D341Med (cell line): ENCODE results near the gene GRB2.
"Not testable (repeated sequence)": the region's sequence is repeated elsewhere in the genome, so short reads cannot be mapped to it uniquely, and the experiment has no call there.

Experiments used
- DNase-seq: peaks from one replicate; pipeline ENCODE4 v3.0.0; 2012; ENCODE audit warnings: low spot score

GRB2 gene

DNA sequence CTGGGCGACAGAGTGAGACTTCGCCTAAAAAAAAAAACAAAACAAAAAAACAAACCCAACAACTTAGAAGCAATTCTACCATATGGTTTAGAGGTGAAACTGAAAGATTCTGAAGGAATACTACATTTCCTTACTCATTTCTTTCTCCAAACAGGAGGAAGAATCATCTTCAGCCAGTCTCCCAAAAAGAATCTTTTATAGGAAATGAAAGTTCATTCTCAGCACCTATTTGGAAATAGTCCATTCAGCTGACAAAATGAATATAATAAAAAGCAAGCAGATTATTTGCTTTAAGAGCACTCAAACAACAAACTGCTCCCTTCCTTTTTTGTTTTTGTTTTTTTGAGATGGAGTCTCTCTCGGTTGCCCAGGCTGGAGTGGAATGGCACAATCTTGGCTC is 17.7 kb downstream of the GRB2 start:
- no peak for DNase-seq

- DNase-seq = no peak
These were observed 19.0 kb downstream of the GRB2 start for GRCh38 chr17:75386430-75386829.

GRCh38 chr17:75384751-75385150 is 20.7 kb downstream of the GRB2 start:
- no peak for DNase-seq

DNA sequence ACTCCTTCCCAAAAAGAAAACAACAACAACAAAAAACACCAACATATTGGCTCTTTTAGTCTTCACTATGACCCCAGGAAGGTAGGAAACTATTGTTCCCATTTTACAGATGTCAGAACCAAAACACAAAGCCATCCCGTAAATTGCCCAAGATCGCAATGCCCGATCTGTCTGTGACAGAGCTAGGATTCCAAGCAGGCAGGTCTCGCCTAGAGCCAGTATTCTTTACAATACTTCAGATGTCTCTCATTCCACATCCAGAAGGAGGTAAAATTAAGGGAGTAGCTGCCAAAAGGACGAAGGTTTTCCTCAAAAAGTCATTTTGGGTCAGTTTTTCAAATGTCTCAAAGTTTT is 21.7 kb downstream of the GRB2 start:
- DNase-seq = no peak

DNA sequence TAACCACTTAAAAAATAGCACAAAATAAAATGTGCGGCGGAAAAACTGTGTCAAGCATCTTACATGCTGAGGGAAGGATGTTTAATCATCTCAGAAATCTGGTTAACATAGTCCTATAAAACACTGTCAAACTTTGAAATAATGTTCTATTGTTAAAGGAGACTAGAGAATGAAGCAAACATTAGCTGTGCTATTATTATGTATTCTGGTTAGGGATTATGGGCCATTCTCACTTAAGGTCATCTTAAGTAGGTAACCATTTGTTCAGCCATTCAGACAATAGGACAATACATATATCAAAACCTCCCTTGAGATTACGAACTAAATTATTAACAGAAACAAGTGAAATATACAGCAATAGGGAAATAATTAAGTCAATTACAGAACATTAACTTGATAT is 24.7 kb downstream of the GRB2 start:
- DNase-seq = no peak

GRCh38 chr17:75380315-75380714 is 25.2 kb downstream of the GRB2 start:
- no peak for DNase-seq

DNA sequence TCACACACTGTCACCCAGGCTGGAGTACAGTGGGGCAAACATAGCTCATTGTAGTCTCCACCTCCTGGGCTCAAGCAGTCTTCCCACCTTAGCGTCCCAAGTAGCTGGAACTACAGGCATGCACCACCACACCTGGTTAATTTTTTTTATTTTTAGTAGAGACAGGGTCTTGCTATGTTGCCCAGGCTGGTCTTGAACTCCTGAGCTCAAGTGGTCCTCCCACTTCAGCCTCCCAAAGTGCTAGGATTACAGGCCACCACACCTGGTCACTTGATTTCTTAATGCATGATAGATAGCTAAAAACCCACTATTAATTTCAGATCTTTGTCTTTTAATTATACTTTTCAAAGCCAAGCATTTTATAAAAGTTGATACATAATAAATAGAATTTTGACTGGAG is 26.1 kb downstream of the GRB2 start:
- DNase-seq = not testable (repeated sequence)

DNA sequence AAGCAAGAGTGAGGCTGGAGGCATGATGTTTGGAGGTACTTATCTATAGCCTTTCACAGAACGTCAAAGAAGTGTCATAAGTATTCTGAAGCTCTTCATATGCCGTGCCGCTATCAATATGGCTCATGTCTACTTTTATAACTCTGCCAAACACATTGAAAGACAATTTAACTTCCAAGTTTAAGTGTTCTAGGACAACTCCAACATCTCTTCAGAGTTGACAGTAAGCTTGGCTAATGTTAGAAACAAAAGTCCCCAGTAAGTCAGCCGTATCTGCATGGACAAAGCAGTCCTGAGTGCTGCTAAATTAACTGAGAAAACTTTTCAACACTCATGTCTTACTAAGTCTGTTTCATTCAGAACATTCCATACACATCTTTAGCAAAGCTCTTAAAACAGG is 32.2 kb downstream of the GRB2 start:
- no peak for DNase-seq

- no peak for DNase-seq
These were observed 33.5 kb downstream of the GRB2 start for GRCh38 chr17:75371981-75372380.

DNA sequence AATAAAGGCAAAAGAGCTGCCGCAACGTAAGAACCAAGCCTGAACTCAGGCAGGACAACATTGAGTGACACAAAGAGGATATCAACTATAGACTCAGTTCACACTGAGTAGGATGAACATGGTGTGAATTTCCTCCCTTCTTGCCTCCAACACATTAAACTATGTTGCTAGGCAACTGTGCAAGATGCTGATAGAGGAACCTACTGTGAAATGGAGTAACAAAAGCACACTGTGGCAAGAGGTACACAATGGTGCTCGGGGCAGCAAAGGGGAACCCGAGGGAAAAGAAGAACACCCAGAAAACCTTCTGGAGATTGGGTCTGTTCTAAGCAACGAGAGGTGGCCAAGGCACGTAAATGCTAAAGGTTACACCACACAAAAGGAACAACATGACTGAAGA is 34.1 kb downstream of the GRB2 start:
- DNase-seq = no peak

DNA sequence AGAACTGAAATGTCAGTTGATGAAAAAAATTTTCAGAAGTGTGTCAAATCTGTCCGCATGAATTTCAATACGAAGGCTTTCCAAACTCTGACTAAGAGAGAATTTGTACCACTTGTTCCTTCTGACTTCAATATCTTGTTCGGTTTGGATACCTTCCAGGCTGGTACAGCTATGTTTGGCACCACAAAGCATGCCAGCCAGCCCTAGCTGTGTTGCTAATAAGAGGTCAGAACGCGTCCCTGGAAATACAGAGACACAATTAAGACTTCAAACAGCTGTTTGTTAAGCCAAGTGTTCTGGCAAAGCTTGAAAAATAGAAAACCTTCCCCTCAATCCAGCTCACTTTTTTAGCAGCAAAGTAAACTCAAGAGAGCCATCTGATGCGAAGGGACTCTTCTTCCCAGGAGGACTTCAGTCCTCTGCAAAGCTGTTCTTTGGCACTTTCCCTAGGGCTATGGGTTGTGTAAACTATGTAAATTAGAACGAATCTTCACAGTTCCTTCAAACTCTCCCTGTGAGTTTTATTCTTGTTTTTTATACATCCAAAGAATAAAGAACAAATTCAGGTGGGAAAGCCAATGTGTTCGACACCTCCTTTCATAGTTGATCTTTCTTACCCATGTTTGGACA is 35.1 kb downstream of the GRB2 start:
- DNase-seq = no peak

DNA sequence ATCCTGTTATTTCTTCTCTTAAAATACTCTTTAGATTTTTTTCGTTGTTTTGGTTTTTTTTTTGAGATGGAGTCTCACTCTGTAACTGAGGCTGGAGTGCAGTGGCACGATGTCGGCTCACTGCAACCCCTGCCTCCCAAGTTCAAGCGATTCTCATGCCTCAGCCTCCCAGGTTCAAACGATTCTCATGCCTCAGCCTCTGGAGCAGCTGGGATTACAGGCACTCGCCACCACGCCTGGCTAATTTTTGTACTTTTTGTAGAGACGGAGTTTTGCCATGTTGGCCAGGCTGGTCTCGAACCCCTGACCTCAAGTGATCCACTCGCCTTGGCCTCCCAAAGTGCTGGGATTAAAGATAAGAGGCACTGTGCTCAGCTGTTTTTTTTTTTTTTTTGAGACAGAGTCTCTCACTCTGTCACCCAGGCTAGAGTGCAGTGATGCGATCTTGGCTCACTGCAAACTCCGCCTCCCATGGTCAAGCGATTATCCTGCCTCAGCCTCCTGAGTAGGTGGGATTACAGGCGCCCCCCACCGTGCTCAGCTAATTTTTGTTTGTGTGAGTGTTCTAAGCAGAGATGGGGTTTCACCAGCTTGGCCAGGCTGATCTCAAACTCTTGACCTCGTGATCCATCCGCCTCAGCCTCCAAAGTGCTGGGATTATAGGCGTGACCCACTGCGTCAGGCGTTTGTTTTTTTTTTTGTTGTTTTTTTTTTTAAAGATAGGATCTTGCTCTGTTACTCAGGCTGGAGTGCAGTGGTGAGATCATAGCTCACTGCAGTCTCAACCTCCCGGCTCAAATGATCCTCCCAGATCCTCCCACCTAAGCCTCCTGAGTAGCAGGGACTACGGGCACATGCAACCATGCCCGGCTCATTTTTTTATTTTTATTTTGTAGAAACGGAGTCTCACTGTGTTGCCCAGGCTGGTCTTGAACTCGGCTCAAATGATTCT is 37.4 kb downstream of the GRB2 start:
- not testable (repeated sequence) for DNase-seq

- no peak for DNase-seq
These were observed 38.2 kb downstream of the GRB2 start for GRCh38 chr17:75367312-75367711.

GRCh38 chr17:75366432-75366831 is 39.0 kb downstream of the GRB2 start:
- DNase-seq = no peak

GRCh38 chr17:75365931-75366275 is 39.6 kb downstream of the GRB2 start:
- no peak for DNase-seq

DNA sequence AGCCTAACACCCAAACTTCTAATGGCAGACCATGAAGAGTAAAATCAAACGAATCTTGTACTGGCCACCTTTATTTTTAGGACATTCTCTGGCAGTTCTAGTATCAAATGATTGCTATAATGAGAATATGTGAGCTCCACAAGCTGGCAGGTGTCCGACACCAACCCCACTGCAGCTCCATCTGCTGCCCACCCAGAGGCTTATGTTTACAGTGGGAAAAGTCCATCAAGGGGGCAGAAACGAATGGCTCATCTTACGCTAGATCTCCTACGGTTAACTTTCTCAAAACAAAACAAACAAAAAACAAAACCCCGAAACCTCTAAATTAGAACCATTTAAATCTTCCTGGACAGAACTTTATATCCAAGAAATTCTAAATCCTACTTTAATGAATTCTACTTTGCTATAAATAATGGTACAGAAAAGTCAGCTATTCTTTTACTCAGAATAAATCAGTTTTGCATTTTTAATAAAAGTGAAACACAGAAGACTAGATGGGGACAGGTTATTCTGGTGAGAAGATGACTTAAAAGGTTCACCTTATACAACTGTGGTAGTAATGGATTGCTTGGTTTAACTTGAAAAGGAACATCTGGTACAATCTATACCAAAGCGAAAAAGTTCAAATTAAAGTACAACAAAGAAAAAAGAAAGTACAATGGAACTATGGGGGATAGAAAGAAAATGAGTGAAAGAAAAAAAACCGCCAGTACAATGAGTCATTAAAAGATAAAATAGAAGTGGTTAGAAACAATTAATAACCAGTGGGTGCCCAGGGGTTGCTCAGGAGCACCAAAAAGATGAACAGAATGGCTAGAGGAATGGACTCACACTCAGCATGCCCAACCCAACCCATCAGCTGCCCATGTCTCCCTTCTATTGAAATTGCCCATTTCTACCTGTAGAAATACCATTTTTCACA is 40.2 kb downstream of the GRB2 start:
- DNase-seq = peak; percentile 65

DNA sequence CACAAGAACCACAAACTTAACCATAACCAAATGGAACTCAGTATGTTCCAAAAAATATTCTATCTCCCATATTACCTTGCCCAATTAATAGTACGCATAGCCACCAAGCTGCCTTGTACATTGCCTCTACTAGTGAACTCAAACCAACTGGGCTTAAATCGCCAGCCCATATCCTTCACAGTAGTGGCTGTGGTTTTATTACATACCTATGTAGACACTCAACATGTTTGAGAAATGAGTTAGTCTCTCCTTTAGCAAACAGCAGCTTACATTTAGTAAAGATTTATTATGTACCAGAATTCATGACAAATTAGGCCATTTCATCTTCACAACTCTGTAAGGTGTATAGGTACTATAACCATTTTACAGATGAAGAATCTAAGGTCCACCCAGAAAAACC is 41.4 kb downstream of the GRB2 start:
- no peak for DNase-seq

- no peak for DNase-seq
These were observed 43.5 kb downstream of the GRB2 start for GRCh38 chr17:75361996-75362395.

GRCh38 chr17:75361344-75361743 is 44.1 kb downstream of the GRB2 start:
- DNase-seq = no peak

DNA sequence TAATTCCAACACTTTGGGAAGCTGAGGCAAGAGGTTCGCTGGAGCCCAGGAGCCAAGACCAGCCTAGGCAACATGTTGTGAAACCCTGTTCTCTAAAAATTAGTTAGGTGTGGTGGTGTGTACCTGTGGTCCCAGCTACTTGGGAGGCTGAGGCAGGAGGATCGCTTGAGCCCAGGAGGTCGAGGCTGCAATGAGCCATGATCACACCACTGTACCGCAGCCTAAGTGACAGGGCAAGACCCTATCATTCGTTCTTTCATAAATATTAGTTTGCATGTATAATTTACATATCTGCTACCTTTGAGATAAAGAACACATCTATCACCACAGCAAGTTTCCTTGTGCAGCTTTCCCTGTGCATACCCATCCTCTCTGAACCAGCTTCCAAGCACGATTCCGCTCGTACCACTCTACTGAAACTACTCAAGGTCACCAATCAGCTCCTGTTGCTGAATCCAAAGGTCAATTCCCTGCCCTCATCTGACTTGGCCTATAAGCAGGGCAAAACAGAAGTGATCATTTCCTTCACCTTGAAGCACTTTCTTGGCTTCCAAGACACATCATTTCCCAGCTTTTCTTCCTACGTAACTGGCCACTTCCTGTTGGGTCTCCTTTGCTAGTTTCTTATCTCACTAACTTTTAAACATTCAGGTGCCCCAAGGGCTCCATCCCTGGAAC is 49.1 kb downstream of the GRB2 start:
- DNase-seq = no peak

DNA sequence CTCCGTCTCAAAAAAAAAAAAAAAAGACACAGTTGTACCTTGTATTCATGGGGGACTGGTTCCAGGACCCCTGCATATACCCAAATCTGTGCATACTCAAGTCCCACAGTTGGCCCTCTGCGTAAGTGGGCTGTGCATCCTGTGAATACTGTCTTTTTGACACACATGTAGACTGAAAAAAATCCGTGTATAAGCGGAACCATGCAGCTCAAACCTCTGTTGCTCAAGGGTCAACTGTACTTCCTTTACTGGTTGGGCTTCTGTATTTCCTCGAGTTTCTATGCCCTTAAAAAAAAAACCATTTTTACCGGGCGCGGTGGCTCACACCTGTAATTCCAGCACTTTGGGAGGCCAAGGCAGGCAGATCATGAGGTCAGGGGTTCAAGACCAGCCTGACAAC is 52.3 kb downstream of the GRB2 start:
- no peak for DNase-seq

DNA sequence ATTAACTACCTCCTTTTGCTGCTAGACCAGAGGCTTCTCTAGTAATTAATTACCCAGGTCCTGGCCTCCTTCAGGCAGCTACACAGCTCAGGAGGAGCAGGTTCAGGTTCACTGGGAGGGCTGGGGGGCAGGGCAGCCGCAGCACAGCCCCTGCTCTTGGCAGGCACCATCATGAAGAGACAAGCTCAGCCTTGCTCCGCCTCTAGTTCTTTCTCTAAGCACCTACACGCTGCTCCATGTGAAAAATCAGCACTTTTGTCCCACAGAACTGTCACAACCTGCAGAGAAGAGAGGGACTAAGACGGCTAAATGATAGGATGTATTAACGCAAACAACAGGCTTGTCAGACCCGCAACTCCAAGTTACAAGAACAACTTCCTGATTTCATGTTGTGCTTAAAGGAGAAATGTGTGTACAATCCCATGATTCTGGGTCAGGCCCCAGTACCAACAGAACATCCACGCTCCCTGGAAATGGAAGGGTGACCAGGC is 53.4 kb downstream of the GRB2 start:
- peak; percentile 67 for DNase-seq
